K562 (cell line): Measurements from ENCODE around the gene GADD45B. TPM values are rescaled to one million over a fixed set of nuclear protein-coding genes. Genes with fewer than 3 reads are reported as not detected.

Source experiments
- ATAC-seq: fragments of 200-7000 bp; cut with Tn5 transposase; 3 replicates; pipeline ENCODE4 v1.9.1; 2020; ENCODE audit warnings: moderate library complexity
- BruUV-seq: library from RNA; stranded (reverse); fragments of 400-500 nt; replicated peaks from 2 replicates; lab custom pipeline; 2021; lab: Mats Ljungman, UMichigan
- CTCF ChIA-PET: fragments of 300-600 bp; formaldehyde crosslinking; extraction: SDS; loops from one replicate; lab custom pipeline; 2021; ENCODE audit warnings: low intra/inter-chr PET ratio; lab: Yijun Ruan, JAX
- POLR2A ChIA-PET: fragments of 300-600, 350-650 bp; sonication (Branson Sonifier 250); formaldehyde crosslinking; extraction: SDS; loops from one replicate; lab custom pipeline; 2021; ENCODE audit warnings: antibody characterized with exemption, inconsistent platforms; lab: Yijun Ruan, JAX
- DNase-seq, 4 experiments: peaks; one replicate each; pipeline versions ENCODE4 v3.0.0 to v3.0.0-alpha.2; 2011 to 2018; ENCODE audit warnings: low spot score in 3 of 4, mixed read lengths in 3 of 4; ENCODE audit errors: extremely low read depth in 1 of 4
- FAIRE-seq: peaks from 2 replicates; lab custom pipeline; 2011; peaks lifted over from hg19 to GRCh38; lab: Jason Lieb, UNC
- H2AFZ ChIP-seq: 2 replicates; pipeline ENCODE4 v1.6.0; 2011; ENCODE audit warnings: low read depth, low read length, control low read depth, inconsistent platforms
- H3K27ac ChIP-seq: fragments of 200-600 bp; 3 replicates; pipeline ENCODE4 v1.8.0; 2011; ENCODE audit warnings: low read depth, mild to moderate bottlenecking, control low read depth, inconsistent platforms, low read length, moderate library complexity, mixed read lengths; ENCODE audit errors: extremely low read depth
- H3K27me3 ChIP-seq, 2 experiments: fragments of 300-600 bp in 1 of 2; 2 replicates in 1 of 2; 3 replicates in 1 of 2; pipeline versions ENCODE4 v1.6.0 to v1.8.0; 2011; ENCODE audit warnings: inconsistent platforms in 2 of 2, low read length in 2 of 2, mild to moderate bottlenecking in 1 of 2, mixed read lengths in 1 of 2, moderate library complexity in 1 of 2; ENCODE audit not compliant: control insufficient read depth in 2 of 2, insufficient read depth in 2 of 2
- H3K36me3 ChIP-seq: fragments of 300-600 bp; 3 replicates; pipeline ENCODE4 v1.8.0; 2011; ENCODE audit warnings: mild to moderate bottlenecking, low read length, inconsistent platforms; ENCODE audit not compliant: control insufficient read depth, insufficient read depth
- H3K4me1 ChIP-seq, 2 experiments: fragments of 200-600 bp in 1 of 2; replicated peaks in 1 of 2; 2 replicates in 1 of 2; 3 replicates in 1 of 2; pipeline versions ENCODE4 v1.5.1 to v1.8.0; 2011; ENCODE audit warnings: inconsistent platforms in 2 of 2, low read length in 2 of 2, mild to moderate bottlenecking in 1 of 2, mixed read lengths in 1 of 2, moderate library complexity in 1 of 2; ENCODE audit not compliant: control insufficient read depth in 2 of 2, insufficient read depth in 2 of 2
- H3K4me2 ChIP-seq: 2 replicates; pipeline ENCODE4 v1.6.1; 2011; ENCODE audit warnings: low read length, control low read depth, inconsistent platforms, mixed read lengths; ENCODE audit not compliant: insufficient read depth
- H3K4me3 ChIP-seq: fragments of 200-600 bp; sonication (generic), shearing (Covaris generic); 2 replicates; pipeline ENCODE4 v1.5.1; 2016; ENCODE audit warnings: control low read depth, inconsistent platforms
- H3K79me2 ChIP-seq: fragments of 200-600 bp; 3 replicates; pipeline ENCODE4 v1.8.0; 2011; ENCODE audit warnings: low read length, inconsistent platforms; ENCODE audit not compliant: control insufficient read depth, insufficient read depth
- H3K9ac ChIP-seq, 2 experiments: 2 replicates each; pipeline versions ENCODE4 v1.6.0 to v1.6.1; 2011; ENCODE audit warnings: low read depth in 2 of 2, low read length in 2 of 2, control low read depth in 1 of 2, inconsistent platforms in 1 of 2, mild to moderate bottlenecking in 1 of 2, mixed read lengths in 1 of 2; ENCODE audit not compliant: insufficient read depth in 1 of 2
- H3K9me1 ChIP-seq: one replicate; pipeline ENCODE4 v1.6.0; 2011; ENCODE audit warnings: inconsistent platforms, mild to moderate bottlenecking, low read length, moderate library complexity; ENCODE audit not compliant: control insufficient read depth, insufficient read depth
- H3K9me3 ChIP-seq: replicated peaks from 2 replicates; pipeline ENCODE4 v1.5.1; 2011; ENCODE audit warnings: low read depth, low read length, inconsistent platforms; ENCODE audit not compliant: control insufficient read depth, insufficient read depth
- H4K20me1 ChIP-seq: replicated peaks from 2 replicates; pipeline ENCODE4 v1.6.1; 2011; ENCODE audit warnings: low read length, inconsistent platforms, mixed read lengths; ENCODE audit not compliant: control insufficient read depth, insufficient read depth
- BRCA1 ChIP-seq, 2 experiments: fragments of 450-650 bp in 1 of 2; sonication (generic) in 1 of 2; formaldehyde crosslinking in 1 of 2; IDR thresholded peaks; 2 replicates each; pipeline versions ENCODE4 v1.5.0 to v1.6.1; 2017 to 2020; ENCODE audit warnings: mild to moderate bottlenecking in 1 of 2, missing genetic modification reagents in 1 of 2
- HMG20A ChIP-seq: fragments of 450-650 bp; formaldehyde crosslinking; conservative IDR thresholded peaks from 2 replicates; pipeline ENCODE4 v1.4.0; 2020; ENCODE audit warnings: mild to moderate bottlenecking, mixed read lengths
- KDM5B ChIP-seq: fragments of 200-600 bp; sonication (generic); IDR thresholded peaks from 2 replicates; pipeline ENCODE4 v1.6.1; 2012; ENCODE audit warnings: low read depth, mild to moderate bottlenecking, moderate library complexity, low read length, control low read depth, inconsistent platforms; ENCODE audit not compliant: insufficient replicate concordance
- MEF2A ChIP-seq: IDR thresholded peaks from 2 replicates; pipeline ENCODE4 v1.6.1; 2011; ENCODE audit warnings: low read depth, mild to moderate bottlenecking, low read length, moderate library complexity; ENCODE audit not compliant: control insufficient read depth
- RBFOX2 ChIP-seq: fragments of 200-400 bp; formaldehyde crosslinking; IDR thresholded peaks from 2 replicates; pipeline ENCODE4 v1.6.1; 2017; ENCODE audit warnings: low read depth, mild to moderate bottlenecking, low read length, moderate library complexity
- TGIF2 ChIP-seq: sonication (generic); formaldehyde crosslinking; IDR thresholded peaks from 2 replicates; pipeline ENCODE4 v1.8.1; 2022; ENCODE audit warnings: mild to moderate bottlenecking, missing genetic modification reagents, moderate library complexity
- ZNF384 ChIP-seq: IDR thresholded peaks from 2 replicates; pipeline ENCODE4 v1.6.1; 2012; ENCODE audit warnings: low read depth, low read length, improper control_type of control experiment
- ZNF41 ChIP-seq: fragments of 250-450 bp; sonication (Bioruptor Pico); conservative IDR thresholded peaks from 2 replicates; pipeline ENCODE4 v1.4.0; 2020; ENCODE audit warnings: mild to moderate bottlenecking
- WGBS: fragments of 100-300 bp; shearing (Covaris generic); methylation state at CpG from one replicate; pipeline ENCODE4 v1.1.6; 2016; ENCODE audit warnings: low coverage, mixed read lengths; ENCODE audit not compliant: insufficient coverage; ENCODE audit errors: missing lambda C conversion rate; 5-methylcytosine and 5-hydroxymethylcytosine counted together
- in situ Hi-C: fragments of 300-500 bp; cut with MboI; formaldehyde crosslinking; loops from 4 replicates; pipeline ENCODE4 v1.15.0; 2018; ENCODE audit warnings: inconsistent platforms, mixed read lengths
- intact Hi-C: fragments of 100-400 bp; cut with micrococcal nuclease; formaldehyde crosslinking; loops from 2 replicates; pipeline ENCODE4 v1.14.2; 2022
- polyA plus RNA-seq, 8 experiments: library from polyadenylated mRNA; depleted of rRNA in 4 of 8; stranded (reverse) in 5 of 8; unstranded in 3 of 8; fragments of >200 nt; fragmentation: Nextera tagmentation in 2 of 8; fragmentation: Illumina TruSeq in 1 of 8; extraction: Ambion mirVana in 2 of 8; extraction: Trizol in 1 of 8; gene quantifications; 2 replicates each; pipeline versions ENCODE4 v1.2.1 to v1.2.3, GENCODE V29; 2011 to 2014; ENCODE audit warnings: inconsistent platforms in 1 of 8, missing spikeins in 1 of 8
- total RNA-seq, 7 experiments: library from RNA; depleted of rRNA in 6 of 7; stranded (reverse); fragments of >200 nt in 6 of 7; fragmentation: Illumina TruSeq in 2 of 7; extraction: Trizol in 2 of 7; gene quantifications; 2 replicates each; pipeline versions ENCODE4 v1.2.1 to v1.2.3, GENCODE V29; 2011 to 2021; ENCODE audit warnings: low replicate concordance in 1 of 7
- TF ChIP-seq, protein P1 (sequence below): IDR thresholded peaks from 3 replicates; pipeline ENCODE4 v1.6.1; 2011; ENCODE audit warnings: borderline replicate concordance, mild to moderate bottlenecking; ENCODE audit not compliant: insufficient read length, insufficient read depth

GADD45B gene
- total and polyA plus RNA-seq, 9 of the 15 experiments (the other 6 are each of a cell fraction or from before 2014, with no cell fraction given): 0.06 to 4.1 (median 2.1) TPM

DNA sequence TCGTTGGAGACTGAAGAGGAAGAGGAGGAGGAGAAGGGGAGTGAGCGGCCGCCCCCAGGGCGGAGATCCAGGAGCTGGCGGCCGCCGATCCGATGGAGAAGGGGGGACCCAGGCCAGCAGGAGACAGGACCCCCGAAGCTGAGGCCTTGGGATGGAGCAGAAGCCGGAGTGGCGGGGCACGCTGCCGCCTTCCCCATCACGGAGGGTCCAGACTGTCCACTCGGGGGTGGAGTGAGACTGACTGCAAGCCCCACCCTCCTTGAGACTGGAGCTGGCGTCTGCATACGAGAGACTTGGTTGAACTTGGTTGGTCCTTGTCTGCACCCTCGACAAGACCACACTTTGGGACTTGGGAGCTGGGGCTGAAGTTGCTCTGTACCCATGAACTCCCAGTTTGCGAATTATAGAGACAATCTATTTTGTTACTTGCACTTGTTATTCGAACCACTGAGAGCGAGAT is 1.8 kb downstream of the GADD45B start:
- Histone ChIP-seq H3K4me3 (no peak overlapping the region), H3K4me2 (no peak overlapping the region), H3K27me3 (peaks cover 6 to 16% of the 10 kb centered on the region in 2 experiments; a peak in 3 of 5 replicates), H3K9me1 (no peaks in the 10 kb centered on the region), H4K20me1 (0 out of 2 replicates have a peak, but pooled peaks cover 5% of the 10 kb centered on the region), H3K36me3 (no peaks in the 10 kb centered on the region), H3K27ac (no peak overlapping the region), H3K4me1 (peaks cover 2 to 46% of the 10 kb centered on the region in 2 experiments; a peak in 4 of 5 replicates), H3K9me3 (no peaks in the 10 kb centered on the region), H3K9ac (no peak overlapping the region), H2AFZ (no peak overlapping the region), H3K79me2 (no peaks in the 10 kb centered on the region)
- ATAC-seq: no peak
- in situ Hi-C loops: no loop called here
- no peak for TF ChIP-seq HMG20A (CRISPR knock-in tag)
- TF ChIP-seq RBFOX2: 0 out of 2 replicates have a peak, but pooled peaks have one; percentile 11
- peak; percentile 30 for TF ChIP-seq KDM5B
- WGBS: 60% methylated on average over 9 of the region's 21 CpGs
- ChIA-PET CTCF (no interaction called here), POLR2A (interaction anchor here (0.6 to 3.5 kb wide), 10 partner anchors 10 to 136 kb away, joined by 3 to 26 read pairs (median 6); no protein-coding TSS in a partner anchor)
- no TSS peak for BruUV-seq
- FAIRE-seq: no peak
- intact Hi-C loops: loop anchor here (2.0 kb wide), 1 partner anchor 65 kb away; no protein-coding TSS in a partner anchor
- DNase-seq: no peak

DNA sequence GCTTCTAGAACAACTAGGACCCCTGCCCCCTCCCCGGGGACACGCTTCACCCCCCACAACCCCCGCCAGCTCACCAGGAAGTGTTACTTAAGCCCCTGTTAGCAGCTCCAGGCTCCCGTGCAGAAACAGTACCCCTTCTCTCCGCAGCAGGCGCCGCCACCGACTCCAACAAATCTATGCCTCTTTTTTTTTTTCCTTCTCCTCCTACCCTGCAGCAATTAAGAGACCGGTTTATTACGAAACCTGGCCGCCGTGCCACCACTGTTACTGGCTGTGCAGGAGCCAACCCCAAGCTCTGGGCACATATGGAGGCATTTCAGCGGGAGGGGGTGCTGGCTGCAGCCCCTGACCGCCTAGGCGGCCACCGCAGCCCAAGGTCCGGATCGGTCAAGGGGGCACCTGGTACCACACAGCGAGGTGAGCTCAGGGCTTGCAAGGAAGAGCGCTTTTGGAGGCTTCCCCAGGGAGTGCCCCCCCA is 2.4 kb downstream of the GADD45B start:
- intact Hi-C loops: no loop called here
- FAIRE-seq: no peak
- POLR2A ChIA-PET: interaction anchor here (0.7 to 3.5 kb wide), 3 partner anchors 45 to 100 kb away, joined by 3 to 26 read pairs (median 3); no protein-coding TSS in a partner anchor
- TF ChIP-seq MEF2A: no peak
- no peak for TF ChIP-seq TGIF2
- no peak for TF ChIP-seq BRCA1 (IDR thresholded peaks at IDR 0.05)
- TF ChIP-seq BRCA1 (CRISPR knock-in tag; IDR thresholded peaks at IDR 0.05): no peak
- TF ChIP-seq, protein P1, sequence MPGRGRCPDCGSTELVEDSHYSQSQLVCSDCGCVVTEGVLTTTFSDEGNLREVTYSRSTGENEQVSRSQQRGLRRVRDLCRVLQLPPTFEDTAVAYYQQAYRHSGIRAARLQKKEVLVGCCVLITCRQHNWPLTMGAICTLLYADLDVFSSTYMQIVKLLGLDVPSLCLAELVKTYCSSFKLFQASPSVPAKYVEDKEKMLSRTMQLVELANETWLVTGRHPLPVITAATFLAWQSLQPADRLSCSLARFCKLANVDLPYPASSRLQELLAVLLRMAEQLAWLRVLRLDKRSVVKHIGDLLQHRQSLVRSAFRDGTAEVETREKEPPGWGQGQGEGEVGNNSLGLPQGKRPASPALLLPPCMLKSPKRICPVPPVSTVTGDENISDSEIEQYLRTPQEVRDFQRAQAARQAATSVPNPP: no peak
- TF ChIP-seq ZNF384: 0 out of 2 replicates have a peak, but pooled peaks have one; percentile 17
- TF ChIP-seq ZNF41: no peak

More for the DNA sequence above, 2.4 kb downstream of the GADD45B start:
- ATAC-seq (no peak), DNase-seq (no peak)
- no peaks in the 10 kb centered on the region for H3K36me3 ChIP-seq
- in situ Hi-C loops: no loop called here
- no peak overlapping the region for H3K27ac ChIP-seq
- H2AFZ ChIP-seq: no peak overlapping the region
- 62% methylated on average over 17 of the region's 20 CpGs for WGBS
- peaks cover 2 to 46% of the 10 kb centered on the region in 2 experiments; a peak in 4 of 5 replicates for H3K4me1 ChIP-seq
- no peak overlapping the region for H3K4me3 ChIP-seq
- H3K79me2 ChIP-seq: no peaks in the 10 kb centered on the region
- no TSS peak for BruUV-seq
- no peaks in the 10 kb centered on the region for H3K9me1 ChIP-seq
- H3K9ac ChIP-seq: no peak overlapping the region
- CTCF ChIA-PET: no interaction called here
- H4K20me1 ChIP-seq: 0 out of 2 replicates have a peak, but pooled peaks cover 5% of the 10 kb centered on the region
- H3K27me3 ChIP-seq: peaks cover 6 to 16% of the 10 kb centered on the region in 2 experiments; a peak in 3 of 5 replicates
- H3K4me2 ChIP-seq: no peak overlapping the region
- no peaks in the 10 kb centered on the region for H3K9me3 ChIP-seq
